Neural crest cell (in vitro differentiated cells): ENCODE data around the gene CENPP. TPM values are rescaled to one million over a fixed set of nuclear protein-coding genes. Genes with fewer than 3 reads are reported as not detected.
A peak's percentile ranks its signal among the peaks of the same experiment; 100 is the strongest.

ENCODE experiments used
- DNase-seq: peaks from one replicate; pipeline ENCODE4 v3.0.0; 2021; ENCODE audit warnings: low read depth, mixed read lengths, low spot score
- H3K27ac Mint-ChIP-seq: one replicate; pipeline ENCODE4 v1.8.0; 2021; ENCODE audit warnings: mild to moderate bottlenecking, mixed read lengths; ENCODE audit not compliant: unreplicated experiment
- H3K27me3 Mint-ChIP-seq: 2 replicates; pipeline ENCODE4 v1.8.0; 2021; ENCODE audit warnings: low read depth, mild to moderate bottlenecking, mixed read lengths
- H3K36me3 Mint-ChIP-seq: 2 replicates; pipeline ENCODE4 v1.8.0; 2021; ENCODE audit warnings: low read depth, mild to moderate bottlenecking, mixed read lengths
- H3K4me1 Mint-ChIP-seq: 2 replicates; pipeline ENCODE4 v1.8.0; 2021; ENCODE audit warnings: mixed read lengths
- H3K4me3 Mint-ChIP-seq: one replicate; pipeline ENCODE4 v1.8.0; 2021; ENCODE audit warnings: mild to moderate bottlenecking, mixed read lengths
- H3K9me3 Mint-ChIP-seq: 2 replicates; pipeline ENCODE4 v1.8.0; 2021; ENCODE audit warnings: mixed read lengths
- CTCF ChIP-seq: fragments of 200-600 bp; sonication (generic); conservative IDR thresholded peaks from 2 replicates; pipeline ENCODE4 v1.5.0; 2021; ENCODE audit warnings: antibody characterized with exemption, mild to moderate bottlenecking
- total RNA-seq: library from RNA; stranded (reverse); gene quantifications from 2 replicates; pipeline ENCODE4 v1.2.1, GENCODE V29; 2021

The CENPP gene
- total RNA-seq, 1 donor from 2014 or later = 15.7 TPM

GRCh38 chr9:92660266-92660665 is 334.5 kb downstream of the CENPP start:
- Mint-ChIP-seq H3K36me3 (no peaks in the 10 kb centered on the region), H3K27ac (peak overlapping the region; percentile 91), H3K9me3 (no peaks in the 10 kb centered on the region), H3K27me3 (no peaks in the 10 kb centered on the region), H3K4me1 (peaks cover 43% of the 10 kb centered on the region), H3K4me3 (peak overlapping the region; percentile 83)
- no peak for DNase-seq
- TF ChIP-seq CTCF = no peak

- Mint-ChIP-seq H3K9me3 (no peaks in the 10 kb centered on the region), H3K4me1 (peaks cover 49% of the 10 kb centered on the region), H3K36me3 (no peaks in the 10 kb centered on the region), H3K4me3 (no peak overlapping the region), H3K27ac (no peak overlapping the region), H3K27me3 (no peaks in the 10 kb centered on the region)
- no peak for DNase-seq
- TF ChIP-seq CTCF = no peak
Observed at GRCh38 chr9:92661127-92661526, 335.4 kb downstream of the CENPP start.

- H3K4me1 Mint-ChIP-seq = peaks cover 50% of the 10 kb centered on the region
- no peaks in the 10 kb centered on the region for H3K36me3 Mint-ChIP-seq
- no peak for TF ChIP-seq CTCF
- no peaks in the 10 kb centered on the region for H3K9me3 Mint-ChIP-seq
- no peaks in the 10 kb centered on the region for H3K27me3 Mint-ChIP-seq
- H3K4me3 Mint-ChIP-seq = peak overlapping the region; percentile 68
- H3K27ac Mint-ChIP-seq = no peak overlapping the region
- DNase-seq = no peak
Observed at GRCh38 chr9:92661743-92662142, 336.0 kb downstream of the CENPP start.

- peaks cover 53% of the 10 kb centered on the region for H3K4me1 Mint-ChIP-seq
- no peak for DNase-seq
- peak overlapping the region; percentile 25 for H3K4me3 Mint-ChIP-seq
- H3K36me3 Mint-ChIP-seq = no peaks in the 10 kb centered on the region
- H3K9me3 Mint-ChIP-seq = no peaks in the 10 kb centered on the region
- TF ChIP-seq CTCF = no peak
- no peaks in the 10 kb centered on the region for H3K27me3 Mint-ChIP-seq
- no peak overlapping the region for H3K27ac Mint-ChIP-seq
Observed at GRCh38 chr9:92663126-92663525, 337.4 kb downstream of the CENPP start.

GRCh38 chr9:92663951-92664350 is 338.2 kb downstream of the CENPP start:
- H3K4me3 Mint-ChIP-seq = no peak overlapping the region
- no peak for TF ChIP-seq CTCF
- no peaks in the 10 kb centered on the region for H3K36me3 Mint-ChIP-seq
- H3K9me3 Mint-ChIP-seq = no peaks in the 10 kb centered on the region
- H3K27me3 Mint-ChIP-seq = no peaks in the 10 kb centered on the region
- H3K27ac Mint-ChIP-seq = peak overlapping the region; percentile 47
- peaks cover 53% of the 10 kb centered on the region for H3K4me1 Mint-ChIP-seq
- DNase-seq = no peak
